Activated CD8-positive, alpha-beta memory T cell treated with anti-CD3 and anti-CD28 coated beads for 1 hour (primary cell): ENCODE data around the gene PTPRE.
"Not testable (repeated sequence)": the region's sequence is repeated elsewhere in the genome, so short reads cannot be mapped to it uniquely, and the experiment has no call there.

ENCODE experiments used
- DNase-seq, 2 donors: peaks; one replicate each; pipeline ENCODE4 v3.0.0-alpha.2; 2020; ENCODE audit warnings: low read depth in 1 of 2; ENCODE audit errors: extremely low read depth in 1 of 2

The PTPRE gene

DNA sequence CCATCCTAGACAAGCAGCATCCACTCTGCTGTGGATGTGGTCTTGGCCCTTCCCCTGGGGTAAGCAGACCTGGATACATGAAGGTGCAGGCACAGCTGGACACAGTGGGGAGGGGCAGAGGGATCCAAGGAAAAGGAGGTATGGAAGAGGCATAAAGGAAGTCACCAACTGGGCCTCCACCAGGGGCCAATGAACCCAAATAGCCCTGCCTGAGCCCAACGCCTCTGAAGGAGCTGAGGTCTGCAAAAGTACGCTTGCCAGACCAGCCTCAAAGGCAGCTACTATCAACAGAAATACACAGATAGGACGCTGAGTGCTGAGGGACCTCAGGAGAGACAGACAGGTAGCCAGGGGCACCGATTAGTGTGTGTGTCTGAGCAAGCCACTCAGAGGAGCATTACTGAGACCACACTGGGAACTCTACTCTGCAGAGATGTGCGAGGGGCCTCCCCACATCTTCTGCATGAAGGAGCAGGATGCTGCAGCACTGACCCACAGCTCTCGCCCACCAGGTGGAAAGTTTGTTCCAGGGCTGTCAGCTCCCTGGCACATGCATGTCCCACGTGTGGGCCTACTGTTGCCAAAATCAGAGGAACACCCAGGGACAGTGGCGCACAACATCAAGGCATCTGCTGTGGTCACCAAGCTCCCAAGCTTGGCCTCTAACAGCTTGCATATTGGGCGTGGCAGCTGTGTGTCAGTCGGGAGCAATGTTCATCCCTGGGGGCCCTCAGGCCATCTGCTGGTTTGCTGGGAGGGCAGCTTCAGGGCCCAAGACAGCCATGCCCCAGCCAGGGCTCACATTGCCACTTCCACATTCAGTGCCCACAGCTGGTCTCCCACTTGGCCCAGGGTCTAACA lies 179.3 kb downstream of the PTPRE start:
- no peak for DNase-seq

GRCh38 chr10:128087146-128087883 lies 180.4 kb downstream of the PTPRE start:
- DNase-seq: no peak

GRCh38 chr10:128087884-128088709 lies 181.2 kb downstream of the PTPRE start:
- no peak for DNase-seq

GRCh38 chr10:128091636-128092210 lies 184.8 kb downstream of the PTPRE start:
- DNase-seq: no peak

GRCh38 chr10:128092454-128092853 lies 185.6 kb downstream of the PTPRE start:
- DNase-seq: no peak

DNA sequence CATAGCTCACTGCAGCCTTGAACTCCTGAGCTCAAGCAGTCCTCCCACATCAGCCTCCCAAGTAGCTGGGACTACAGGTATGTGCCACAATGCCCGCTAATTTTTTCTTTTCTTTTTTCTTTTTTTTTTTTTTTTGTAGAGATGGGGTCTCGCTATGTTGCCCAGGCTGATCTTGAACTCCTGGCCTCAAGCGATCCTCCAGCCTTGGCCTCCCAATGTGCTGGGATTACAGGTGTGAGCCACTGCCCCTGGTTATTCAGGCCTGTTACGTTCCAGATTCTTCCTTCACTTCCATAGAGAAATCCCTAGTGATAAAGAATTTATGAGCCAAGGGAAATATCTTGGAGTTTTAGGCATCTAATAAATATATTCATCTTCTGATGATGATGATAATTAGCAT lies 187.7 kb downstream of the PTPRE start:
- not testable (repeated sequence) for DNase-seq

GRCh38 chr10:128095027-128095752 lies 188.3 kb downstream of the PTPRE start:
- no peak for DNase-seq

GRCh38 chr10:128095753-128096469 lies 189.0 kb downstream of the PTPRE start:
- DNase-seq: no peak

GRCh38 chr10:128096486-128097199 lies 189.7 kb downstream of the PTPRE start:
- no peak for DNase-seq

- DNase-seq: no peak
Measured at GRCh38 chr10:128097783-128098182, 190.9 kb downstream of the PTPRE start.

GRCh38 chr10:128098631-128099030 lies 191.7 kb downstream of the PTPRE start:
- no peak for DNase-seq

- no peak for DNase-seq
Measured at GRCh38 chr10:128099901-128100300, 193.0 kb downstream of the PTPRE start.

GRCh38 chr10:128101901-128102300 lies 195.0 kb downstream of the PTPRE start:
- no peak for DNase-seq

- DNase-seq: no peak
Measured at GRCh38 chr10:128102480-128103228, 195.8 kb downstream of the PTPRE start.

GRCh38 chr10:128103229-128103714 lies 196.4 kb downstream of the PTPRE start:
- DNase-seq: no peak

DNA sequence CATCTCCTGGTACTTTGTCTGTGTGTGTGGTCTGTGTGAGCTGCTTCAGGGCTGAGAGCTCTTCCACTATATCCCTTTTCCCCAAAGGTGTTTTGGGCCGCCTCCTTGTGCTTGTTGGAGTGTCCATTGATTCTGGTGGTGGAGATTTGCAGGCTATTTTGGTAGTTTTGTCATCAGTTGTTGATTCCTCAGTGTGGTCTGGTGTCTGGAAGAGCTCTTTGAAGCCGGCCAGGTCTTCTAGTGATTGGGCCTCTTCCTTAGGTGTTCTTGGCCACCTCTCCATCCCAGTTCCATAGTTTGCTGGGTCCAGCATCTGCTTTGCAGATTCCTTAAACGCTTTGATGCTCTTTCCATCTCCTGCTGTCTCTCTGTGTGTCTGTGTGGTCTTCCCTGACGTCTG lies 198.5 kb downstream of the PTPRE start:
- DNase-seq: no peak

DNA sequence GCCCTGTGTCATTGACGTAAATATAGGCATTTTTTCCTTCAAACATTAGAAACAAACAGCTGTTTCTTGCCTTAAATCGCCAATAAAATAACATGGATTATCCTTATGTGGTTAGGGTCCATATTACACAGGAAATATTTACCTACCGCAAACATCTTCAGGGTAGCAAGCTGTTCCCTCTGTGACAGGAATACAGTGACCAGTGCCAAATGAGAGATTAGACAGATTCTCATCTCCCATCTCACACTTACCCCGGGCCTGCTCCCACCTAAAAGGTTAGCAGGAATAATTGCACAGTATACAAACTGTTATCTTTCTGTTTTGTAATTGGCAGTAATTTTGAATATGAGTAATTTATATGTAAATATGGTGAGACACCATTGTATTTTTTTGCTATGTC lies 202.8 kb downstream of the PTPRE start:
- DNase-seq: no peak

- no peak for DNase-seq
Measured at GRCh38 chr10:128110339-128110738, 203.4 kb downstream of the PTPRE start.
